GM19035 (cell line): ENCODE measurements around the gene RAPGEF1.

ENCODE experiments used
- ATAC-seq: cut with Tn5 transposase; IDR thresholded peaks from one replicate; pipeline ENCODE4 v1.9.1; 2021; ENCODE audit not compliant: unreplicated experiment

The RAPGEF1 gene

GRCh38 chr9:131609099-131609830 is 130.6 kb downstream of the RAPGEF1 start:
- no peak for ATAC-seq

DNA sequence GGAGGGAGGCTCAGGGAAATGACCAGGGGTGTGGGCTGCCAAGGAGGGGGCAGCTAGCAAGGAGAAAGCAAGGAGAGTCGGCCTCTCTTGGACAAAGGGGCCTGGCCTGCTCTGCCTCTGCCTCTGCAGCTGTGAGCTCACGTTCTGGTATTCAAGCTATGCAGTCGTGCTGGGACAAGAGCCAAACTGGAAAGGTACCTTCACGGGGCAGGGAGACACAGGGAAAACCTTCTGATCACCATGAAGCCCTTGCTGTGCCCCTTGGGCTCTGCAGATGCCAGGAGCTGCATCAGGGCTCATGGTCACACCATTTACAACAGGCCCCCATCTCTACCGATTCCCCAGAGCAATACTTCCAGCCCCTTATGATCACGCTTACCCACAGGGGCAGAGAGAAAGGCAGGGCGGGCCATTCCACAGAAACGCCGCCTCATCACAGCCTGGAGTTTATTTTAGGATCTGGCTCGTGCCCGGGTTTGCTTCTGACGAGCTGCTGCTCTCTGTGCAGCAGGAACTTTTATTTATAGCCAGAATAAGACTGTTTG is 131.3 kb downstream of the RAPGEF1 start:
- no peak for ATAC-seq

DNA sequence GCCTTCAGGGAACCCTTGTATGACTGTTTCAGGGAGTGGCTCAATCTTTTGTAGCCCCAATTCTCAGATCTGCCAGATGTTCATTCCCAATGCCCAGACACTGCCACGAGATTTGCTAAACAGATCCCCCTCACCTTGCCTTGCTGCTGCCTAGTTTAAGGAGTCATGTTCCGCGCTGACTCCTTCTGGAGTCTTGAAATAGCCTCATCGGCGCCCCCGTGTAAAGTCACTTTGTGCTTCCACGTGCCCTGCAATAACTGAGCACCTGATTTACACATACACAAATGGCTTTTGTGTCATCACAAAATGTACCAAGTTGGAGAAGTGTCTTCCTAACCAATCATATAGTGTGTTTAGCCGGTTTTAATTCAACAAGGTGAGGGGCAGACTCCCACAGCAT is 132.3 kb downstream of the RAPGEF1 start:
- ATAC-seq: no peak

GRCh38 chr9:131606896-131607567 is 132.8 kb downstream of the RAPGEF1 start:
- ATAC-seq: no peak

DNA sequence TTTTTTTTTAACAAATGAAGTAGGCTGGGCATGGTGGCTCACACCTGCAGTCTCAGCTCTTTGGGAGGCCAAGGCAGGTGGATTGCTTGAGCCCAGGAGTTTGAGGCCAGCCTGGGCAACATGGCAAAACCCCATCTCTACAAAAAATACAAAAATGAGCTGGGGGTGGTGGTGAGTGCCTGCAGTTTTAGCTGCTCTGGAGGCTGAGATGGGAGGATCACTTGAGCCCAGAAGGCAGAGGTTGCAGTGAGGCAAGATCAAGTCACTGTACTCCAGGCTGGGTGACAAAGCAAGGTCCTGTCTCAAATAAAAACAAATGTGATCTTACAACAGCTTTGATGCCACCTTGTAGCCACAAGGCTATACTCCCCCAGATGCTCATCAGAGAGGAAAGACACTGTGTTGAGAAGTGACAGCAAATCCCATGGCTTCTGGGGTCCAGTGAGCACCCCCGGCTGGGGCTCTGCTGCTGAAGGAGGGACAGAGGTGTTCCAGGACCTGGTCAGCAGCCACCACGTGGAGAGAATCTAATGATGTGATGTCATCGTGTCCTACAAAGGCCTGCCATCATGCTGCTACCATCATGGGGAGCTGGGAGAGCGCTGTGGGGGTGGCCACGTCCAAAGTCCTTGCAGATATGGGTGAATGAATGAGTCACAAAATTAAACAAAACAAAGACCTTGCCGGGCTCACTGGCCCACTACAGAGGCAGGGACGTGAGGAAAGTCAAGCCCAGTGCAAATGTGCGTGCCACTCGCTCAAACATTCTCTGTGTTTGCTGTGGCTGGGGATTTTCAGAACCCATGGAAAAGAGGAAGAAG is 133.9 kb downstream of the RAPGEF1 start:
- ATAC-seq: no peak

GRCh38 chr9:131603711-131604439 is 136.0 kb downstream of the RAPGEF1 start:
- no peak for ATAC-seq

DNA sequence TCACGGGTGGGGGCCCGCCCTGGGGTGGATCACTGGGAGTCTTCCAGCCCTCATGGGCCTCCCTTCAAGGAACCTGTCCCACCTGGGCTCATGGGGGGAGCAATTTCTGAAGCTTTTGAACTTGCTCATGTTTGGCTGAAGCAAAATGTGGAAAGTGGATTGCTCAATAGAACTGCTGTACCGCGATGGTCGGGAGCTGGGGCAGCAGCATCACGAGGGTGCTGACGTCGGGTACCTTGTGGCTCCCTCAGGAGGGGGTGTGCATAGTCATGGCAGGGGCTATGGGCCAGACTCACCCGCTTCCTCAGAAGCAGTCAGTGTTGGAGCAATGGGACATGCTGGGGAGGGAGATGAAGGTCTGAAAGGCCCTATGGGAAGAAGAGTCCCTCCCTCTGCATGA is 136.7 kb downstream of the RAPGEF1 start:
- ATAC-seq: no peak

GRCh38 chr9:131601683-131602181 is 138.1 kb downstream of the RAPGEF1 start:
- ATAC-seq: no peak

GRCh38 chr9:131598121-131598520 is 141.8 kb downstream of the RAPGEF1 start:
- ATAC-seq: no peak

GRCh38 chr9:131597246-131597645 is 142.6 kb downstream of the RAPGEF1 start:
- no peak for ATAC-seq

DNA sequence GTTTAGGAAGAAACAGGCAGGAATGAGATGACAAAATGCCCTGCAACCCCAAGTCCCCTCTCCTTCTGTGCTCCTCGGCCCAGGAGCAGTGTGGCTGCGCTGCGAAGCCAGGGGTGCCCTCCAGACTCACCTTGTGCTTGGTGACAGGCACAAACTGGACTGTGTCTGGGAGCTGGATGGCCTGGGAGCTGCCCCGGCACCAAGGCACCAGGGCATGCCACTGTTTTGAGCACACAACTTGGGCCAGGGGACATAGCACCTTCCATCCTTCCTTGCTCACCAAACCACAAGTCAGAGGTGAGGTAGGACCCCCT is 143.5 kb downstream of the RAPGEF1 start:
- ATAC-seq: no peak

GRCh38 chr9:131595696-131596429 is 144.0 kb downstream of the RAPGEF1 start:
- ATAC-seq: no peak

DNA sequence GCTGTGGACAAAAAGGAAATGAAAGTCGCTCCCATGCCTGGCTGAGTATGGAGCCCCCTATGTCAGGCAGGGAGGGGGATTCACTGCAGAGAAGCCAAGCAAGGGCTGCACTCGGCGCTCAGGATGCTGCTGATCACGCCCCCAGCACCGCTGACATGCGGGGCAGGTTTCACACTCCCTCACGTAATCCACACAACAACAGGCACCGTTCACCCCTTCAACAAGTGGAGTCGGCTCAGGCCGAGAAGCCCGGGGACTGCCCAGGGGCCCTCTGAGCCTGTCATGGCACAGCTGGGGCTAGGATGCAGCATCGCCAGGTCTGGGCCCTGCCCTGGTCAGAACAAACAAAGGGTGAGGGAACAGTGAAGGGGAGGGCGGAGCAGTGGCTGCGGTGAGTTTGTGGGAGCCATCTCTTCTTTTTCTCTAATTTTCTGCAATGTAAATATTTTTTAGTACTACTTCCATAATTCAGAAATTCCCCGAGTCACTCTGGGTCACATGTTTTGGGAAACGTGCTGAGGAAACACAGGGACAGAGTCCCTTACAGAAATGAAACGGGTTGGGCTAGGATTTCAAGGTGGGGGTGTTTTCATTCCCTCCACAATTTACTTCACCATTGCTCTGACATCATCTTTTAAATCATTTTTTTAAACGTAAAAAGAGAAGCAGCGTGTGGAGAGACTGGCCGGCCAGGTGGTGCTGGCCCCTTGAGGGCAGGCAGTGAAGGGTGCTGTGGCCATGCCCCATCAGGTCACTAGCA is 144.8 kb downstream of the RAPGEF1 start:
- ATAC-seq: no peak

DNA sequence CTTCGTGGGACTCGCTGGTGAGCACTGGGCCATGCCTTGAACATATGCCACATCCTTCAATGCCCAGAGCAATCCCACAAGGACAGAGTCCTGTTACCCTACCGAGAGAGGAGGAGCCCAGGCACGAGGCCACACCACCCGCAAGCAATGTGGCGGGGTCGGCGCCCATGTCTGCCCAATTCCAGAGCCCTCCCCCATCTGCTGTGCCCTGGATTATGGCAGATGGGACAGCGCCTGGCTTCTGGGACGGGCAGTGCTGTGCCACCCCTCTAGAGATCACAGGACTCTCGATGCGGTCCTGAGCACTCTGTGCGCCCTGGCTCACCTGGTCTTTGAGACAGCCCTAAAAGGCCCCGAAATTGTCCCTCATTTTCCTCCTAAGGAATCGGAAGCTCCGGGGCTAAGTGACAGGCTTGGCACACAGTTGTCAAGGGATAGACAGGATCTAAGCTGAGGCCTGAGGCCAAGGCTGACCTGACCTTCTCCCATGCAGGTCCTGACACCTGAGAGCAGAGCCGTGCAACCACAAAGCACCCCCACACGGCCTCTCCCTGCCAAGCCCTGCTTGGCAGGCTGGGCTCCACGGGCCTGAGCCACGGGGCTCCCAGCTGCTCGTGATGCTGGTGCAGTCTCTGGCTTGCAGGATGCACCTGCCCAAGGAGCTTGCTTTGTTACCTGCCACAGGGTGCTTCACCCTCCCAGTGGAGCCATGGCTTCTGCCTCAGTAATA is 145.8 kb downstream of the RAPGEF1 start:
- no peak for ATAC-seq

DNA sequence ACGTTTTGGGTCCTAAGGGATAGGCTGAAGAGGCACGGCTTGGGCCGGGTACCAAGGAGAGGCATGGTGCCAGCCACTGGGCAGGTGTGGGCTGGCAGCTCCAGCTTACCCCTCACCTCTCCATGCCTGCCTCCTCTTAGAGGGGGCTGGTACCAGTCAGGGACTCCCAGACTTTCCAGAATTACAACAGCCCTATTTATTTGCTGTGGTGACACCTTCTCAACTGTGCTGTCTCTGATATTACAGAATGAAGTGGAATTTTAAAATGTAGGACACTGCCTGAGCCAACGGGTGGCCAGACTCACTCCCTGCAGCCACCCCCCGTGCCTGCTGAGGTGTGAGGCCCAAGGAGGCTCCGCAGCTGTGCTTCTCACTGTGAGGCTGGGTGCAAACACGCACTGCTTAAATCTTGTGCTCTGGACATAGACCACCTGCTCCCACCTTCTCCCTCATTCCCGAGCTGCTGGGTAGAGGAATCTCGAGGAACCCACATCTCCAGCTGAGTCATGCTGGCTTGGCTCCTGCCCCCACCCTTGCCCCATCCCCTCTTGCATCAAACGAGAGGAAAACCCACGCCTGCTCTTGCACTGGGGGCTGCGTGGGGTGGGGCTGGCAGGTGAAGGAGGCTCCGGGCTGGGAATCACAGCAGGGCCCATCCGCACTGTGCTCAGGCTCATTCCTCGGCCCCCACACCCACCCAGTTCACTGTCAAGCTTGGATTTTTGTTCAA is 146.6 kb downstream of the RAPGEF1 start:
- ATAC-seq: no peak

- no peak for ATAC-seq
Observed at GRCh38 chr9:131591845-131592208, 148.0 kb downstream of the RAPGEF1 start.

GRCh38 chr9:131590907-131591844 is 148.7 kb downstream of the RAPGEF1 start:
- ATAC-seq: no peak
